Measurements from ENCODE around the gene PRAMEF11.
"Not testable (repeated sequence)": the region's sequence is repeated elsewhere in the genome, so short reads cannot be mapped to it uniquely, and the experiment has no call there.

PRAMEF11 gene

GRCh38 chr1:12831310-12831709 lies at the start of gene PRAMEF11:
Gene PRAMEF11 (minus strand): TSS chr1:12831410. CDS start chr1:12828789, 2,621 bp downstream.
- not testable (repeated sequence) for DNase-seq (ENCODE audit: extremely low read depth in 1 of 2, low read depth in 1 of 2)

DNA sequence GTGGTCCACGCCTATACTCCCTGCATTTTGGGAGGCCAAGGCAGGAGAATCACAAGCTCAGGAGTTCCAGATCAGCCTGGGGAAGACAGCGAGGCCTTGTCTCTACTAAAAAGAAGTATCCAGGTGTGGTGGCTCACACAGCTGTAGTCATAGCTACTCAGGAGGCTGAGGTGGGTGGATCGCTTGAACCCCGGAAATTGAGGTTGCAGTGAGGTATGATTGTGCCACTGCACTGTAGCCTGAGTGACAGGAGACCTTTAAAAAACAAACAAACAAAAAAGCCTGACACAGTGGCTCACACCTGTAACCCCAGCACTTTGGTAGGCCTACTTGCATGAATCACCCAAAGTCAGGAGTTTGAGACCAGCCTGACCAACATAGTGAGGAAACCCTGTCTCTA lies 47.2 kb upstream of the PRAMEF11 start:
- DNase-seq (ENCODE audit: extremely low read depth in 1 of 2, low read depth in 1 of 2), result not testable (repeated sequence)

GRCh38 chr1:12863131-12863880 lies 32.1 kb upstream of the PRAMEF11 start:
- not testable (repeated sequence) for DNase-seq (ENCODE audit: extremely low read depth in 1 of 2, low read depth in 1 of 2)

DNA sequence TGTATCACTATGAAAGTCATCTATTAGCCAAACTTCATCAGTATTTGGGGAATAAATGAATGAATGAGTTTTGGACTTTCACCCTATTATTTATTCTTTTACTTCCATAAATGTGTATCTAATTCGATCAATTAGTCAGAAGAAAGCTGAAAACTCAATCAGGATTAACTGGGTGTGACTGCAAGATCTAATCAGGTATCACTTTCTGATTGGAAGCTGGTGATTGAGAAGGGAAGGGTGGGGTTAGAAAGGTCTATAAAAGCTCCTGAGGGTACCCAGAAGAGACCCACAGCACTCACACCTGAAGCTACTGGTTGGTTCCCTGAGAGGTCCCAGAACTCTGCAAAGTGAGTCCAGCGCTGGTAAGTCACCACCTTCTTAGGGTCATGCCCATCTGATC lies 25.6 kb upstream of the PRAMEF11 start, which contains the start of gene PRAMEF2:
Gene PRAMEF2, plus strand, starts transcription at position 301 of the 400 bp plus-strand sequence. CDS start 1,924 bp downstream, outside the sequence.
- DNase-seq (ENCODE audit: extremely low read depth in 1 of 2, low read depth in 1 of 2), result not testable (repeated sequence)

GRCh38 chr1:12851779-12852178 lies 20.6 kb upstream of the PRAMEF11 start:
- no peak for DNase-seq (ENCODE audit: extremely low read depth in 1 of 2, low read depth in 1 of 2)

GRCh38 chr1:12848620-12849019 lies 17.4 kb upstream of the PRAMEF11 start, which contains the start of gene HNRNPCL1:
Gene HNRNPCL1 (minus strand): TSS chr1:12848720. CDS start chr1:12848289, 431 bp downstream.
- DNase-seq (ENCODE audit: extremely low read depth in 1 of 2, low read depth in 1 of 2), result not testable (repeated sequence)

- not testable (repeated sequence) for DNase-seq (ENCODE audit: extremely low read depth in 1 of 2, low read depth in 1 of 2)
Observed at GRCh38 chr1:12833251-12833650, 2.0 kb upstream of the PRAMEF11 start.

DNA sequence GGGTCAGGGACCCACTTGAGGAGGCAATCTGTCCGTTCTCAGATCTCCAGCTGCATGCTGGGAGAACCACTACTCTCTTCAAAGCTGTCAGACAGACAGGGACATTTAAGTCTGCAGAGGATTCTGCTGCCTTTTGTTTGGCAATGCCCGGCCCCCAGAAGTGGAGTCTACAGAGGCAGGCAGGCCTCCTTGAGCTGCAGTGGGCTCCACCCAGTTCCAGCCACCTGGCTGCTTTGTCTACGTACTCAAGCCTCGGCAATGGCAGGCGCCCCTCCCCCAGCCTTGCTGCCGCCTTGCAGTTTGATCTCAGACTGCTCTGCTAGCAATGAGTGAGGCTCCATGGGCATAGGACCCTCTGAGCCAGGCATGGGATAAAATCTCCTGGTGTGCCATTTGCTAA lies 12.1 kb downstream of the PRAMEF11 start:
- not testable (repeated sequence) for DNase-seq (ENCODE audit: extremely low read depth in 1 of 2, low read depth in 1 of 2)

- DNase-seq (ENCODE audit: extremely low read depth in 1 of 2, low read depth in 1 of 2), result no peak
Observed at GRCh38 chr1:12811409-12811784, 19.8 kb downstream of the PRAMEF11 start.

GRCh38 chr1:12810691-12811408 lies 20.4 kb downstream of the PRAMEF11 start:
- no peak for DNase-seq (ENCODE audit: extremely low read depth in 1 of 2, low read depth in 1 of 2)

DNA sequence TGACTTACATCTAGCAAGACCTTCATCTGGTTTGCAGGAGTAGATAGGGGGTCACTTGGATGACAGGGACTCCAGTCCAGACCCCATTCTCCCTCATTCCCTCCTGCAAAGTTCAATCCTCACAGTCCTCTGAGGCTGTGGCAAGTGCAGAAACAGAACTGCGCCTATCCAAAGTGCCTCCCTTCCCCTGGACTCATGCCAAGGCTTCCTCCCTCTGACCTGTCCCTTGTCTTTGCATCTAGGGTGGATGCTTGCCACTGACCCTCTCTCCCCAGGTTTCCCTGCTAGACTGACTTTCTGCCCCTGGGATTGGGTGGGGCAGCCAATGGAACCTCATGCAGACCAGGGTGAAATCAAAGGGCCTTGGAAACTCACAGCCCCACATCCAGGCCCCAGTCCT lies 21.3 kb downstream of the PRAMEF11 start:
- no peak for DNase-seq (ENCODE audit: extremely low read depth in 1 of 2, low read depth in 1 of 2)

GRCh38 chr1:12799730-12800129 lies 31.5 kb downstream of the PRAMEF11 start:
- no peak for DNase-seq (ENCODE audit: extremely low read depth in 1 of 2, low read depth in 1 of 2)

DNA sequence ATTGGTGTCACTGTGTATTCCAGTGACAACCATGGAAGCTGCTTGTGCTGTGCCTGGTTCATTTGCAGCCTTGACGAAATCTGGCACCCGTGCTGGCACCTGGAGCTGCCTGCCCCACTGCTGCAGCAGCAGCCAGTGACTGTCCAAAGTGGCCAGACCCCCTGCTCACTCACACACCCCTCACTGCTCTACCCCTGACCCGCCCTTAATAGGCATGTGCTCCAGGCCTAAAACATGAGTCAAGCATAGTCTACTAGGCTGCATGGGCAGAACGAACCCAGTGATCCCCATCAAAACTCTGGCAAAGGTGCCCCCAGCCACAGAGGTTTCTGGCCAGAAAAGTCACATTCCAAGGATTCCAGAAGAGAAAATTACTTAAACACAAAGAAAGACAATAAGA lies 32.3 kb downstream of the PRAMEF11 start:
- DNase-seq (ENCODE audit: extremely low read depth in 1 of 2, low read depth in 1 of 2), result no peak

- not testable (repeated sequence) for DNase-seq (ENCODE audit: extremely low read depth in 1 of 2, low read depth in 1 of 2)
Observed at GRCh38 chr1:12791097-12791496, 40.1 kb downstream of the PRAMEF11 start, which contains the start of gene PRAMEF1. Gene PRAMEF1 (plus strand): TSS chr1:12791397. CDS start chr1:12793228, 1,831 bp downstream.

DNA sequence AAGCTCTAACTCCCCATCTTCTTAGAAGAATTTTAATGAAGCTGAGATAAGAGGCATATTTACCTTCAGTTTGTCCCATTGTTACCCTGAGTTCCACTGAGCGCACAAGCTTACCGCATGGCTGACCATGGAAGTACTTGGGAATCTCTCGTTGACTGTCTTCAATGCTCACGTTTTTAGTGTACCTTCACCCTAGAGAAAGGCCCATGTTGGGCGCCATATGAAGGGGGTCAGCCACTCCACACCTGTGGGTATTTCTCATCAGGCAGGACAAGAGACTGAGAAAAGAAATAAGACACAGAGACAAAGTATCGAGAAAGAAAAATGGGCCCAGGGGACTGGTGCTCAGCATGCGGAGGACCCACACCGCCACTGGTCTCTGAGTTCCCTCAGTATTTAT lies 46.5 kb downstream of the PRAMEF11 start:
- not testable (repeated sequence) for DNase-seq (ENCODE audit: extremely low read depth in 1 of 2, low read depth in 1 of 2)

GRCh38 chr1:12783783-12784182 lies 47.4 kb downstream of the PRAMEF11 start:
- not testable (repeated sequence) for DNase-seq (ENCODE audit: extremely low read depth in 1 of 2, low read depth in 1 of 2)

GRCh38 chr1:12781488-12781887 lies 49.7 kb downstream of the PRAMEF11 start:
- DNase-seq (ENCODE audit: extremely low read depth in 1 of 2, low read depth in 1 of 2), result not testable (repeated sequence)

DNA sequence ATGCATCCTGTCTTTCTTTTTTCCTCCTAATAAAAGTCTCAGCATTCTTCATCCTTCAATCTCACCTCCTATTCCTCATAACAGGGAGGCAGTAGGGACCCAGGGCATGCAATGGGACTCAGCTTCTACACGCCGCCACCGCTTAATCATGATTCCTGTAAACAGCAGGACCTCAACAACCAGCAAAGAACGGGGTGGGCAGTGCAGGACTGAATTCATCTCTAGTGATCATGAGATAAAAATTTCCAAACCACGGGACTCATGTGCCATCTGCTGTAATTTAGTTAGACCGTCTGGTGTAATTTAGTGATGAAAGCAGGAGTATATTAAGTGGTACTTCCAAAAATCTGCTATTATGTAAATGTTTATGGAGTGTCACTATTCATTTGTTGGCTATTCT lies 52.3 kb downstream of the PRAMEF11 start:
- DNase-seq (ENCODE audit: extremely low read depth in 1 of 2, low read depth in 1 of 2), result no peak

- DNase-seq (ENCODE audit: extremely low read depth in 1 of 2, low read depth in 1 of 2), result no peak
Observed at GRCh38 chr1:12778061-12778460, 53.1 kb downstream of the PRAMEF11 start.

DNA sequence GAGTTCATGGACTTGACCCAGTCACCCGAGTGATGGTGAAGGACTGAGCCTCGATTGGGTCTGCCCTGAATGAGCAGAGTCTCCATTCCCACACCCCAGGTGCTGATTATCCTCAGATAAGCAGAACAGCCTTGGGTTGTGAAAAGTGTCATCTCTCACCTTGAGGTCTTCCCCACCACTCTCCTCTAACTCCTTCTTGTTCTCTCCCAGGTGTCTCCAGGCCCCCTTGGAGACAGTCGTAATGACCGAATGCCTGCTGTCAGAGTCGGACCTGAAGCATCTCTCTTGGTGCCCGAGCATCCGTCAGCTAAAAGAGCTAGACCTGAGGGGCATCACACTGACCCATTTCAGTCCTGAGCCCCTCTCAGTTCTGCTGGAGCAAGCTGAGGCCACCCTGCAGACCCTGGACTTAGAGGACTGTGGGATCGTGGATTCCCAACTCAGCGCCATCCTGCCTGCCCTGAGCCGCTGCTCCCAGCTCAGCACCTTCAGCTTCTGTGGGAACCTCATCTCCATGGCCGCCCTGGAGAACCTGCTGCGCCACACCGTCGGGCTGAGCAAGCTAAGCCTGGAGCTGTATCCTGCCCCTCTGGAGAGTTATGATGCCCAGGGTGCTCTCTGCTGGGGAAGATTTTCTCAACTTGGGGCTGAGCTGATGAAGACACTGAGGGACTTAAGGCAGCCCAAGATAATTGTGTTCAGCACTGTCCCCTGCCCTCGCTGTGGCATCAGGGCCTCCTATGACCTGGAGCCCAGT lies 54.2 kb downstream of the PRAMEF11 start:
- DNase-seq (ENCODE audit: extremely low read depth in 1 of 2, low read depth in 1 of 2), result no peak

DNA sequence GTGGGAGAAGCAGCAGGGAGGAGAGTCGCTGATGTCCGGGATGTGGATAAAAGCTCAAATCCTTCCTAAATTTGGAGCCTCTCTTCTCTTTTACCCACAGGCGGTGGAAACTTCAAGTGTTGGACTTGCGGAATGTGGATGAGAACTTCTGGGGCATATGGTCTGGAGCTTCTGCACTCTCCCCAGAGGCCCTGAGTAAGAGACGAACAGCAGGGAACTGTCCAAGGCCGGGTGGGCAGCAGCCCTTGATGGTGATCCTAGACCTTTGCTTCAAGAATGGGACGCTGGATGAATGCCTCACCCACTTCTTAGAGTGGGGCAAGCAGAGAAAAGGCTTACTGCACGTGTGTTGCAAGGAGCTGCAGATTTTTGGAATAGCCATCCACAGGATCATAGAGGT lies 55.8 kb downstream of the PRAMEF11 start:
- DNase-seq (ENCODE audit: extremely low read depth in 1 of 2, low read depth in 1 of 2), result no peak
